Immature natural killer cell (primary cell): ENCODE results near the gene FAM219B. TPM values are rescaled to one million over a fixed set of nuclear protein-coding genes. Genes with fewer than 3 reads are reported as not detected.
"Not testable (repeated sequence)": the region's sequence is repeated elsewhere in the genome, so short reads cannot be mapped to it uniquely, and the experiment has no call there.

Source experiments
- DNase-seq, 3 donors: peaks; one replicate each; pipeline ENCODE4 v3.0.0; 2022; ENCODE audit warnings: mixed read lengths in 1 of 3
- H3K27ac Mint-ChIP-seq, 6 donors: one replicate each; pipeline ENCODE4 v1.8.0; 2020; ENCODE audit warnings: mixed read lengths in 6 of 6, mild to moderate bottlenecking in 5 of 6, inconsistent platforms in 4 of 6, moderate library complexity in 3 of 6
- H3K27me3 Mint-ChIP-seq, 3 donors: one replicate each; pipeline ENCODE4 v1.8.0; 2020 to 2021; ENCODE audit warnings: low read depth in 3 of 3, mild to moderate bottlenecking in 3 of 3, mixed read lengths in 3 of 3, moderate library complexity in 3 of 3, inconsistent platforms in 1 of 3
- H3K36me3 Mint-ChIP-seq, 3 donors: one replicate each; pipeline ENCODE4 v1.8.0; 2020; ENCODE audit warnings: mixed read lengths in 3 of 3, inconsistent platforms in 2 of 3, mild to moderate bottlenecking in 2 of 3
- H3K4me1 Mint-ChIP-seq, 2 donors: one replicate each; pipeline ENCODE4 v1.8.0; 2020; ENCODE audit warnings: inconsistent platforms in 2 of 2, mild to moderate bottlenecking in 2 of 2, mixed read lengths in 2 of 2, moderate library complexity in 1 of 2
- H3K4me3 Mint-ChIP-seq, 5 donors: one replicate each; pipeline ENCODE4 v1.8.0; 2020; ENCODE audit warnings: mild to moderate bottlenecking in 5 of 5, mixed read lengths in 5 of 5, inconsistent platforms in 3 of 5, moderate library complexity in 3 of 5
- H3K9me3 Mint-ChIP-seq, 6 donors: one replicate each; pipeline ENCODE4 v1.8.0; 2020; ENCODE audit warnings: mild to moderate bottlenecking in 6 of 6, mixed read lengths in 6 of 6, inconsistent platforms in 4 of 6, moderate library complexity in 3 of 6
- polyA plus RNA-seq, 3 donors: library from polyadenylated mRNA; unstranded; fragments of 300-500 nt; fragmentation: Illumina TruSeq; gene quantifications; one replicate each; pipeline ENCODE4 v1.2.3, GENCODE V29; 2021

The FAM219B gene
- polyA plus RNA-seq, result 10 to 100 TPM in 2 of 3 donors, 1 to 10 TPM in 1; 9.5 to 29.6 (median 24.8) TPM

GRCh38 chr15:74906450-74907162, at the start of gene FAM219B:
TSS of gene FAM219B (minus strand) at chr15:74906851. CDS start at chr15:74906800, 51 bp downstream.
- no peaks in the 10 kb centered on the region for H3K9me3 Mint-ChIP-seq
- peak within 1 kb of the TSS; percentile 87 to 99 (median 98) for H3K27ac Mint-ChIP-seq
- peaks cover 4 to 11% (median 8%) of the 10 kb centered on the region in 3 donors for H3K36me3 Mint-ChIP-seq
- DNase-seq, result peak; percentile 80 to 82 (median 82)
- peak within 1 kb of the TSS; percentile 93 to 100 (median 96) for H3K4me3 Mint-ChIP-seq
- H3K4me1 Mint-ChIP-seq, result peaks cover 30 to 47% of the 10 kb centered on the region in 2 donors
- H3K27me3 Mint-ChIP-seq, result peaks cover 0 to 5% (median 0%) of the 10 kb centered on the region in 3 donors

- peak; percentile 48 to 51 (median 50) for DNase-seq
- no peaks in the 10 kb centered on the region for H3K36me3 Mint-ChIP-seq
Measured at GRCh38 chr15:74955796-74956647, 49.4 kb upstream of the FAM219B start.

GRCh38 chr15:74955017-74955416, 48.4 kb upstream of the FAM219B start:
- Mint-ChIP-seq H3K36me3 (no peaks in the 10 kb centered on the region), H3K27ac (no peak overlapping the region), H3K27me3 (peaks cover 11 to 20% (median 16%) of the 10 kb centered on the region in 3 donors), H3K4me3 (peak overlapping the region in 4 of 5 donors; percentile 29 to 47 (median 40)), H3K4me1 (peaks cover 16% of the 10 kb centered on the region in 2 donors), H3K9me3 (no peaks in the 10 kb centered on the region)
- no peak for DNase-seq

More at GRCh38 chr15:74955796-74956647, 49.4 kb upstream of the FAM219B start:
- Mint-ChIP-seq H3K4me1 (peaks cover 16% of the 10 kb centered on the region in 2 donors), H3K9me3 (no peaks in the 10 kb centered on the region), H3K27ac (no peak overlapping the region), H3K27me3 (peaks cover 8 to 24% (median 21%) of the 10 kb centered on the region in 3 donors), H3K4me3 (peak overlapping the region in 4 of 5 donors; percentile 29 to 73 (median 40))

GRCh38 chr15:74954515-74954914, 47.9 kb upstream of the FAM219B start:
- H3K9me3 Mint-ChIP-seq, result no peaks in the 10 kb centered on the region
- peaks cover 16% of the 10 kb centered on the region in 2 donors for H3K4me1 Mint-ChIP-seq
- no peak for DNase-seq
- no peaks in the 10 kb centered on the region for H3K36me3 Mint-ChIP-seq
- H3K4me3 Mint-ChIP-seq, result peak overlapping the region in 1 of 5 donors; percentile 36
- H3K27ac Mint-ChIP-seq, result no peak overlapping the region
- peaks cover 11 to 17% (median 11%) of the 10 kb centered on the region in 3 donors for H3K27me3 Mint-ChIP-seq

GRCh38 chr15:74951006-74951405, 44.4 kb upstream of the FAM219B start:
- Mint-ChIP-seq H3K4me3 (no peak overlapping the region), H3K9me3 (no peaks in the 10 kb centered on the region), H3K4me1 (no peaks in the 10 kb centered on the region), H3K27me3 (peaks cover 0 to 4% (median 2%) of the 10 kb centered on the region in 3 donors), H3K27ac (peak overlapping the region in 1 of 6 donors; percentile 57), H3K36me3 (no peaks in the 10 kb centered on the region)
- DNase-seq, result no peak

GRCh38 chr15:74950078-74950908, 43.6 kb upstream of the FAM219B start:
- Mint-ChIP-seq H3K9me3 (no peaks in the 10 kb centered on the region), H3K4me1 (no peaks in the 10 kb centered on the region), H3K4me3 (no peak overlapping the region), H3K27me3 (peaks cover 0 to 4% (median 2%) of the 10 kb centered on the region in 3 donors), H3K36me3 (no peaks in the 10 kb centered on the region), H3K27ac (no peak overlapping the region)
- peak; percentile 69 to 71 (median 70) for DNase-seq

GRCh38 chr15:74937590-74938371, 31.1 kb upstream of the FAM219B start, which contains the start of gene COX5A:
TSS of gene COX5A (minus strand) at chr15:74938073. CDS start at chr15:74938014, 59 bp downstream.
- Mint-ChIP-seq H3K27ac (peak within 1 kb of the TSS; percentile 70 to 95 (median 92)), H3K36me3 (no peaks in the 10 kb centered on the region), H3K27me3 (peaks cover 0 to 6% (median 0%) of the 10 kb centered on the region in 3 donors), H3K9me3 (no peaks in the 10 kb centered on the region), H3K4me1 (peaks cover 30 to 34% of the 10 kb centered on the region in 2 donors), H3K4me3 (peak within 1 kb of the TSS; percentile 86 to 96 (median 94))
- DNase-seq, result peak; percentile 92 to 93 (median 93)

- Mint-ChIP-seq H3K4me1 (peaks cover 35% of the 10 kb centered on the region in 2 donors), H3K9me3 (no peaks in the 10 kb centered on the region), H3K27me3 (peaks cover 0 to 6% (median 0%) of the 10 kb centered on the region in 3 donors), H3K4me3 (peak overlapping the region; percentile 86 to 96 (median 94)), H3K36me3 (no peaks in the 10 kb centered on the region), H3K27ac (peak overlapping the region; percentile 70 to 92 (median 87))
- no peak for DNase-seq
Measured at GRCh38 chr15:74937272-74937589, 30.6 kb upstream of the FAM219B start.

- H3K27me3 Mint-ChIP-seq, DNase-seq, H3K36me3 Mint-ChIP-seq, H3K9me3 Mint-ChIP-seq: not testable (repeated sequence)
- Mint-ChIP-seq H3K27ac (peak overlapping the region in 3 of 6 donors; percentile 34 to 64 (median 57)), H3K4me3 (peak overlapping the region; percentile 28 to 64 (median 49)), H3K4me1 (peaks cover 35 to 40% of the 10 kb centered on the region in 2 donors)
Measured at GRCh38 chr15:74935193-74935592, 28.5 kb upstream of the FAM219B start.

- Mint-ChIP-seq H3K27ac (no peak overlapping the region), H3K4me1 (peaks cover 32 to 40% of the 10 kb centered on the region in 2 donors), H3K4me3 (no peak overlapping the region), H3K36me3 (peaks cover 0 to 11% (median 0%) of the 10 kb centered on the region in 3 donors), H3K9me3 (no peaks in the 10 kb centered on the region), H3K27me3 (peaks cover 0 to 3% (median 0%) of the 10 kb centered on the region in 3 donors)
- no peak for DNase-seq
Measured at GRCh38 chr15:74933573-74933972, 26.9 kb upstream of the FAM219B start.

- Mint-ChIP-seq H3K4me3 (no peak overlapping the region), H3K27ac (no peak overlapping the region), H3K4me1 (peaks cover 7 to 17% of the 10 kb centered on the region in 2 donors), H3K36me3 (peaks cover 0 to 25% (median 4%) of the 10 kb centered on the region in 3 donors), H3K9me3 (no peaks in the 10 kb centered on the region), H3K27me3 (peaks cover 0 to 2% (median 0%) of the 10 kb centered on the region in 3 donors)
- DNase-seq, result no peak
Measured at GRCh38 chr15:74928771-74929198, 22.1 kb upstream of the FAM219B start.

GRCh38 chr15:74924525-74924924, 17.9 kb upstream of the FAM219B start:
- H3K4me1 Mint-ChIP-seq, result peaks cover 11 to 12% of the 10 kb centered on the region in 2 donors
- peaks cover 0 to 2% (median 0%) of the 10 kb centered on the region in 3 donors for H3K27me3 Mint-ChIP-seq
- H3K36me3 Mint-ChIP-seq, result peaks cover 4 to 39% (median 8%) of the 10 kb centered on the region in 3 donors
- H3K27ac Mint-ChIP-seq, result no peak overlapping the region
- no peaks in the 10 kb centered on the region for H3K9me3 Mint-ChIP-seq
- H3K4me3 Mint-ChIP-seq, result no peak overlapping the region
- DNase-seq, result no peak
